Kidney (tissue), 14 donors: ENCODE results near the gene CCDC3. TPM values are rescaled to one million over a fixed set of nuclear protein-coding genes. Genes with fewer than 3 reads are reported as not detected.

ENCODE experiments used
- DNase-seq, 5 donors: peaks; one replicate each; pipeline ENCODE4 v3.0.0-alpha.2; 2013 to 2020
- FAIRE-seq: peaks from 2 replicates; lab custom pipeline; 2012; peaks lifted over from hg19 to GRCh38; lab: Jason Lieb, UNC
- H3K27ac ChIP-seq, 2 donors: one replicate each; pipeline ENCODE4 v1.7.0; 2013; ENCODE audit warnings: low read depth in 2 of 2, low read length in 2 of 2, inconsistent platforms in 1 of 2
- H3K27me3 ChIP-seq: one replicate; pipeline ENCODE4 v1.7.1; 2013; ENCODE audit warnings: low read length, inconsistent platforms; ENCODE audit not compliant: control insufficient read depth, insufficient read depth
- H3K36me3 ChIP-seq, 3 donors: one replicate each; pipeline versions ENCODE4 v1.7.0 to v1.7.1; 2013; ENCODE audit warnings: low read length in 3 of 3, control low read depth in 1 of 3, inconsistent platforms in 1 of 3; ENCODE audit not compliant: insufficient read depth in 3 of 3, control insufficient read depth in 2 of 3
- H3K4me1 ChIP-seq, 3 donors: one replicate each; pipeline versions ENCODE4 v1.7.0 to v1.7.1; 2013; ENCODE audit warnings: low read length in 3 of 3, inconsistent platforms in 1 of 3, low read depth in 1 of 3; ENCODE audit not compliant: control insufficient read depth in 2 of 3, insufficient read depth in 2 of 3
- H3K4me3 ChIP-seq, 3 donors: one replicate each; pipeline versions ENCODE4 v1.7.0 to v1.8.1; 2013; ENCODE audit warnings: low read length in 3 of 3, control low read depth in 1 of 3, inconsistent platforms in 1 of 3
- H3K9ac ChIP-seq, 3 donors: one replicate each; pipeline versions ENCODE4 v1.7.0 to v1.7.1; 2013; ENCODE audit warnings: low read length in 3 of 3, control low read depth in 1 of 3, inconsistent platforms in 1 of 3
- H3K9me3 ChIP-seq, 3 donors: one replicate each; pipeline versions ENCODE4 v1.7.0 to v1.7.1; 2013; ENCODE audit warnings: low read length in 3 of 3, control low read depth in 1 of 3, inconsistent platforms in 1 of 3; ENCODE audit not compliant: control insufficient read depth in 2 of 3, insufficient read depth in 1 of 3
- CTCF ChIP-seq: IDR thresholded peaks from 3 replicates; pipeline ENCODE4 v1.5.1; 2012; ENCODE audit warnings: mild to moderate bottlenecking, moderate library complexity, borderline replicate concordance; ENCODE audit not compliant: insufficient read depth; ENCODE audit errors: extremely low read depth
- intact Hi-C: fragments of 100-400 bp; cut with DNase I; formaldehyde crosslinking; loops from one replicate; pipeline ENCODE4 v1.11.1; 2022
- polyA plus RNA-seq: library from polyadenylated mRNA; stranded (reverse); fragments of 350-450 nt; fragmentation: Illumina TruSeq; extraction: RNeasy Lipid Tissue Mini Kit (QIAGEN cat#74804); gene quantifications from one replicate; pipeline ENCODE4 v1.2.3, GENCODE V29; 2014; ENCODE audit warnings: low read depth, low replicate concordance; ENCODE audit not compliant: insufficient read depth
- total RNA-seq: library from RNA; stranded (reverse); fragmentation: NEBNext Ultra II Directional; extraction: Animal tissue kit (Norgen Biotek cat#: 25700); gene quantifications from one replicate; pipeline ENCODE4 v1.2.1, GENCODE V29; 2021
- donor health status: control.
- donor health status: control.
- donor health status: control.
- donor health status: control.
- donor health status: control.
- donor health status: DM: yes; HTN: yes; CAD: no.
- donor health status: Normal renal cell carcinoma (clear cell type).

CCDC3 gene
- total and polyA plus RNA-seq, 2 donors from 2014 or later: 9.7 to 33.5 TPM

- TF ChIP-seq CTCF: no peak
- FAIRE-seq: no peak
Observed at GRCh38 chr10:12929381-12929780, 72.1 kb downstream of the CCDC3 start.

DNA sequence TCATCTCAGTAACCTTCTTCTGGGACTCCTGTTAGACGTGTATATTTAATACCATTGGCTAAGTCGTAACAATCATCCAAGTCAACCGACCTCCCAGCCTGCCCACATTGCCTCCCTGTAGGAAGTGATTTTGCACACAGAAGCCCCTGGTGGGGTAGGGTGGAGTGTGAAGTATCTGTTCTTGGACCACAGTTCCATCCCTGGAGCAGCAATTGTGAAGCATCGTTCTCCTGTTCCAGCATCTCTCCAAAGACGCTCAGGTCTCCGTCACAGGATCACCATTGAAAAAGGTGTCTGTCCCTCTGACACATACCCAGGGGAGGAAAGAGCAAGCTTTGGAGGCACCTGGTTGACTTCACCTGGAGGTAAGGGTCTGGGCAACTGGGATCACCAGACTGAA is 72.9 kb downstream of the CCDC3 start:
- Histone ChIP-seq H3K27me3 (no peaks in the 10 kb centered on the region), H3K9me3 (peaks cover 0 to 8% (median 0%) of the 10 kb centered on the region in 3 donors), H3K36me3 (no peaks in the 10 kb centered on the region), H3K4me3 (no peak overlapping the region), H3K4me1 (no peaks in the 10 kb centered on the region), H3K9ac (no peak overlapping the region), H3K27ac (no peak overlapping the region)
- DNase-seq (no peak), FAIRE-seq (no peak)
- intact Hi-C loops: no loop called here
- no peak for TF ChIP-seq CTCF

More at GRCh38 chr10:12929381-12929780, 72.1 kb downstream of the CCDC3 start:
- H3K4me1 ChIP-seq: no peaks in the 10 kb centered on the region
- no peak for DNase-seq
- no peak overlapping the region for H3K27ac ChIP-seq
- intact Hi-C loops: no loop called here
- no peak overlapping the region for H3K9ac ChIP-seq
- H3K9me3 ChIP-seq: peaks cover 0 to 8% (median 0%) of the 10 kb centered on the region in 3 donors
- H3K27me3 ChIP-seq: no peaks in the 10 kb centered on the region
- no peaks in the 10 kb centered on the region for H3K36me3 ChIP-seq
- no peak overlapping the region for H3K4me3 ChIP-seq

DNA sequence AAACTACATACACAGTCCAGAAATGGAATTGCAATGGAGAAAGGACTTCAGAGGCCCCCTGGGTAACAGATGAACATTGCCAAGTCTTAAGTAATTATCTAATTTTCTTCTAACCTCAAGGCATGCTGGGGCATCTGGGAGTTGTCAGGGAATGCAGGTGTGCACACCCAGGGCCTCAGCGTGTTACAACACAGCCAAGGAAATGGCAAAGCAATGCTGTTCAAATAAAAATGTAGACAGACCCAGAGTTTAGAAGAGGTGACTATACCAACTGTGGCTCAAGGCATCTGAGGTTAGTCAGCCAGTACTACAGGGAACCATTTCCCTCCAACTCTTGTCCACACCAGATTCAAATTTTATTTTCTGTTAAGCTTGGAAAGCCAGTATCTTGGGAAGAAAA is 73.6 kb downstream of the CCDC3 start:
- Histone ChIP-seq H3K9ac (no peak overlapping the region), H3K4me1 (no peaks in the 10 kb centered on the region), H3K4me3 (no peak overlapping the region), H3K9me3 (peaks cover 0 to 8% (median 0%) of the 10 kb centered on the region in 3 donors), H3K27ac (no peak overlapping the region), H3K36me3 (no peaks in the 10 kb centered on the region), H3K27me3 (no peaks in the 10 kb centered on the region)
- intact Hi-C loops: no loop called here
- TF ChIP-seq CTCF: no peak
- DNase-seq (no peak), FAIRE-seq (no peak)

- H3K9ac ChIP-seq: no peak overlapping the region
- peaks cover 0 to 8% (median 0%) of the 10 kb centered on the region in 3 donors for H3K9me3 ChIP-seq
- no peak for DNase-seq
- TF ChIP-seq CTCF: no peak
- no peaks in the 10 kb centered on the region for H3K4me1 ChIP-seq
- FAIRE-seq: no peak
- H3K27me3 ChIP-seq: no peaks in the 10 kb centered on the region
- no peak overlapping the region for H3K4me3 ChIP-seq
- H3K27ac ChIP-seq: no peak overlapping the region
- no peaks in the 10 kb centered on the region for H3K36me3 ChIP-seq
- intact Hi-C loops: no loop called here
Observed at GRCh38 chr10:12925845-12926244, 75.7 kb downstream of the CCDC3 start.
